Measurements from ENCODE around the gene SLCO1B1. TPM values are rescaled to one million over a fixed set of nuclear protein-coding genes. Genes with fewer than 3 reads are reported as not detected.
"Not testable (repeated sequence)": the region's sequence is repeated elsewhere in the genome, so short reads cannot be mapped to it uniquely, and the experiment has no call there.

SLCO1B1 gene
- total RNA-seq, 1 donor from 2014 or later: not detected

DNA sequence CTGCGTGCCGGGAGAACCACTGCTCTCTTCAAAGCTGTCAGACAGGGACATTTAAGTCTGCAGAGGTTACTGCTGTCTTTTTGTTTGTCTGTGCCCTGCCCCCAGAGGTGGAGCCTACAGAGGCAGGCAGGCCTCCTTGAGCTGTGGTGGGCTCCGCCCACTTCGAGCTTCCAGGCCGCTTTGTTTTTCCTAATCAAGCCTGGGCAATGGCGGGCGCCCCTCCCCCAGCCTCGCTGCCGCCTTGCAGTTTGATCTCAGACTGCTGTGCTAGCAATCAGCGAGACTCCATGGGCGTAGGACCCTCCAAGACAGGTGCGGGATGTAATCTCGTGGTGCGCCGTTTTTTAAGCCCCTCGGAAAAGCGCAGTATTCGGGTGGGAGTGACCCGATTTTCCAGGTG is 83.4 kb downstream of the SLCO1B1 start:
- DNase-seq (ENCODE audit: low spot score); ATAC-seq; intact Hi-C loops (cut with DNase I): not testable (repeated sequence)

DNA sequence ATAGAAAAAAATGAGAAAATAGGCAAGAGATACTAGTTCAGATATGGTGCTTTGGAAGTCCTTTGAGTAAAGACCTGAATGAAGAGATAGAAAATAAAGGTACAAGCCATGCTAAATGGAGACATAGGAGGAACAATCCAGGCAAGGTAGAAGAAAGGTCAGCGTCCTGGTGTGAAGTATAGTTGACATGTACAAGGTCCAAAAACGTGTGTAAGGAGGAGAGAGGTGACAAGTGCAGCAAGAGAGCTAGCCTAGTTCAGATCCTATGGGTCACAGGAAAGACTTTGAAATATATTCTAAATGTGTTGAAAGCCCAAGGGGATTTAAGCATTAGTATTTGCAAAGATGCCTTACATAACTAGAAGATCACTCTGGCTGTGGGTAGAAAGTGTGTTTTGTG is 88.2 kb downstream of the SLCO1B1 start:
- DNase-seq (ENCODE audit: low spot score) (no peak), ATAC-seq (no peak)
- intact Hi-C loops (cut with DNase I): no loop called here

GRCh38 chr12:21220266-21220665 is 89.3 kb downstream of the SLCO1B1 start:
- ATAC-seq (no peak), DNase-seq (ENCODE audit: low spot score) (no peak)
- intact Hi-C loops (cut with DNase I): no loop called here

DNA sequence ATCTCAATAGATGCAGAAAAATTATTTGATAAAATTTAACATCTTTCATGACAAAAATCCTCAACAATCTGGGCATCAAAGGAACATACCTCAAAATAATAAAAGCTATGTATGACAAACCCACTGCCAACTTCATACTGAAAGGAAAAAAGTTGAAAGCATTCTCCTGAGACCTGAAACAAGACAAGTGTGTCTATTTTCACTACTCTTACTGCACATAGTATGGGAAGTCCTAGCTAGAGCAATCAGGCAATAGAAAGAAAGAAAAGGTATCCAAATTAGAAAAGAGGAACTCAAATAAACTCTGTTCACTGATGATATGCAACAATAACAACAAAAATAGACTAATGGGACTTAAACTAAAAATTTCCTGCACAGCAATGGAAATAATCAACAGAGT is 90.1 kb downstream of the SLCO1B1 start:
- DNase-seq (ENCODE audit: low spot score): no peak
- intact Hi-C loops (cut with DNase I): no loop called here
- ATAC-seq: no peak

DNA sequence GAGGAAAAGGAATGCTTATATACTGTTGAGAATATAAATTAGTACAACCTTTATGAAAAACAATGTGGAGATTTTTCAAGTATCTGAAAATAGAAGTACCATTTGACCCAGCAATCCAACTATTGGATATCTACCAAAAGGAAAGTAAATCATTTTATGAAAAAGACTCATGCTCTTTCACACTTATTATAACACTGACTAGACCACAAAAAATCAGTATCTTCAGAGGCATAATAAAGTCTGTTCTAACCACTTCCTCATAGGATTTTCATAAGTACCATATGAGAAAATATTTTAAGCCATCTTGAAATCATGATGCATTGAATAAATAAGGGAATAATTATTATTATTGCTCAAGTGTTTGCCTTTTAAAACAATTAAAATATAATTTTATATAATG is 90.8 kb downstream of the SLCO1B1 start:
- ATAC-seq (no peak), DNase-seq (ENCODE audit: low spot score) (no peak)
- intact Hi-C loops (cut with DNase I): no loop called here

GRCh38 chr12:21223930-21224329 is 92.9 kb downstream of the SLCO1B1 start:
- no peak for DNase-seq (ENCODE audit: low spot score)

DNA sequence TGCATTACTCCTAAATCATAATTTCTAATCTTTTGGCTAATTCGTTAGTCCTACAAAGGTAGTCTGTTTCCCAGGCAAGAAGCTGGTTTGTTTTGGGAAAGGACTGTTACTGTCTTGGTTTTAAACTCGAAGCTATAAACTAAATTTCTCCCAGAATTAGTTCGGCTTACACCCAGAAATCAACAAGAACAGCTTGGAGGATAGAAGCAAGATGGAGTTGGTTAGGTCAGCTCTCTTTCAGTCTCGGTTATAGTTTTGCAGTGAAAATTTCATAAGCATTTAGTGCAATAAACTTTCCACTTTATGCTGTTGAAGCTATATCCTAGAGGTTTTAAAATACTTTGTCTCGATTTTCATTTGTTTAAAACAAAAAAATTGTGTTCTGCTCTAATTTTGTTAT is 103.4 kb downstream of the SLCO1B1 start:
- intact Hi-C loops (cut with DNase I): no loop called here
- DNase-seq (ENCODE audit: low spot score) (no peak), ATAC-seq (no peak)

More at GRCh38 chr12:21223930-21224329, 92.9 kb downstream of the SLCO1B1 start:
- intact Hi-C loops (cut with DNase I): no loop called here
- no peak for ATAC-seq

GRCh38 chr12:21239866-21240265 is 108.9 kb downstream of the SLCO1B1 start:
- DNase-seq (ENCODE audit: low spot score) (no peak), ATAC-seq (no peak)
- intact Hi-C loops (cut with DNase I): no loop called here

DNA sequence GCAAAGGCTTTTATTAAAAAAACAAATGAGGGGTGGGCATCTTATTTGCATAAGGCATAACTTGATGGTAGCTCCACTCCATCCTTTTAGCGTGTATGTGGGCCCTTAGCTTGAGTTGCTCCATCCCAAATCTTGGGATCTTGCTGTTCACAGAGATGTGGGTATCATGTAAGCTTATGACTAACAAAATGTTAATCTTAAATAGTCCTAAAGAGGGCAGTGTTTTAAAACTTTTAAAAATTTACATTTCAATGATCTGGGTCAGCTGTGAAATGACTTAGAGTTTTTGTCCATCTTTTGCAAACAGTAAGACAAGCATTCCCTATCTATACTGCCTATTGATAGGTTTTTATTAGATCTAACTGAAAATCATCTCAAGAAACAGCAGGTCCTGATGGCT is 117.7 kb downstream of the SLCO1B1 start:
- DNase-seq (ENCODE audit: low spot score) (no peak), ATAC-seq (no peak)
- intact Hi-C loops (cut with DNase I): no loop called here

DNA sequence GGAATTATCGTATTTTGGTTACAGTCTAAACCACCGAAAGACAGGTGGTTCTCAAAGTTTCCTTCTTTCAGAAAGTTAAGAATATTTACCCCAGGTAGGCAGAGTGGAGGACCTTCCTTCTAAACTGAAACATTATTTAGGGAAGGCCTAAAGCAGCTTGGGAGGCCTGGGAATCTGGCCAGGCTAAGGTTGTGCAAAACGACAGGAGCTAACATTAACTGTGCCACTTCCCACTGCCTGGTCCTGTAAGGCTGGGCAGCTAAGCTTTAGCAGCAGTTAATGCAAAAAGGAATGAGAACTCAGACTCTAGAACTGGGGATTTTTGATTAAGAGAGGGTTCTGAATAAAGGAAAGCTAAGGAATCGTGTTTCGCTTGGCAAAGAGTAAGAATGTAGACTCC is 121.1 kb downstream of the SLCO1B1 start:
- DNase-seq (ENCODE audit: low spot score) (no peak), ATAC-seq (no peak)
- intact Hi-C loops (cut with DNase I): no loop called here

- no peak for DNase-seq (ENCODE audit: low spot score)
- no peak for ATAC-seq
- intact Hi-C loops (cut with DNase I): no loop called here
These were observed 126.2 kb downstream of the SLCO1B1 start for GRCh38 chr12:21257172-21257571.

DNA sequence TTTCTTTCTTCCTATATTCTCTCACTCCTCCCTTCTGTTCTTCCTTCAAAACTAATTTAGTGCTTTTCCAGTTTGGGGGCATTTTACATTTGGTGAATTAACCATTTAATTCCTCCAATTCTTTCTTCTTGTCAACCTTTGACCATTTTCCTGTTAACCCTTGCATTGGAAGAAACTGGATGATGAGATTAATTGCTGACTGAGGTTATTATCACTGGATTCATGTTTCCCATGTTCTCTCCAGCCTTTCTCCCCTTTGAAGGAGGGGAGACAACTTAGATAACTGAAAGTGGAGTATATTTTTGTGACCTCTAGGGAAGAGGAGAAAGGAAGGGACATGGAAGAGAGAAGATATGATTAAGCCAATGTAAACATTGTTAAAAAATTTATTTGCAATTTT is 133.2 kb downstream of the SLCO1B1 start:
- intact Hi-C loops (cut with DNase I): no loop called here
- DNase-seq (ENCODE audit: low spot score) (no peak), ATAC-seq (no peak)

- intact Hi-C loops (cut with DNase I): no loop called here
- DNase-seq (ENCODE audit: low spot score): no peak
- peak; percentile 13 for ATAC-seq
These were observed 134.9 kb downstream of the SLCO1B1 start for GRCh38 chr12:21265932-21266331.

DNA sequence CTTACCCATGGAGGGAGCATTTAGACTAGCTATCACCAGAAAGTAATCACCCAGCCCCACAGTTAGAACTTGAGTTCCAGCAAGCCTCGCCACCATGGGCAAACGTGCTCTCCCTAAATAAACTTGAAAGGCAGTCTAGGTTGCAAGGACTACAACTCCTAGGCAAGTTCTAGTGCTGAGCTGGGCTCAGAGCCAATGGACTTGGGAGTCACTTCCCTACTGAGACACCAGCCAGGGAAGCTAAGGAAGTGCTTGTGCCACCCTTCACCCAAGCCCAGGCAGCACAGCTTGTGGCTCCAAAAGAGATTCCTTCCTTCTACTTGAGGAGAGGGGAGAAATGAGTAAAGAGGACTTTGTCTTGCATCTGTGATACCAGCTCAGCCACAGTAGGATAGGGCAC is 145.8 kb downstream of the SLCO1B1 start:
- ATAC-seq (no peak), DNase-seq (ENCODE audit: low spot score) (no peak)
- intact Hi-C loops (cut with DNase I): no loop called here

Other genes starting within 250 kb of the SLCO1B1 start
- 0.67 TPM for gene SLCO1A2, start 203.7 kb downstream of the SLCO1B1 start, total RNA-seq
- not detected for gene IAPP, start 241.7 kb downstream of the SLCO1B1 start, total RNA-seq